GM19397 (cell line): ENCODE measurements around the gene SCPEP1.
"Not testable (repeated sequence)": the region's sequence is repeated elsewhere in the genome, so short reads cannot be mapped to it uniquely, and the experiment has no call there.

Experiments
- ATAC-seq: cut with Tn5 transposase; IDR thresholded peaks from one replicate; pipeline ENCODE4 v1.9.1; 2021; ENCODE audit warnings: mild to moderate bottlenecking, moderate library complexity; ENCODE audit not compliant: unreplicated experiment

Gene SCPEP1

GRCh38 chr17:56965241-56965640, 12.7 kb upstream of the SCPEP1 start:
- not testable (repeated sequence) for ATAC-seq

- not testable (repeated sequence) for ATAC-seq
Measured at GRCh38 chr17:56965681-56966080, 12.2 kb upstream of the SCPEP1 start.

- no peak for ATAC-seq
Measured at GRCh38 chr17:56966338-56966737, 11.6 kb upstream of the SCPEP1 start.

- no peak for ATAC-seq
Measured at GRCh38 chr17:56970974-56971373, 7.0 kb upstream of the SCPEP1 start.

- no peak for ATAC-seq
Measured at GRCh38 chr17:56972111-56972730, 5.7 kb upstream of the SCPEP1 start.

- ATAC-seq = no peak
Measured at GRCh38 chr17:56973520-56973919, 4.4 kb upstream of the SCPEP1 start.

GRCh38 chr17:56974055-56974454, 3.9 kb upstream of the SCPEP1 start:
- no peak for ATAC-seq

GRCh38 chr17:56975656-56976055, 2.3 kb upstream of the SCPEP1 start:
- no peak for ATAC-seq

GRCh38 chr17:56976941-56977608, 856 bp upstream of the SCPEP1 start:
- no peak for ATAC-seq

- no peak for ATAC-seq
Measured at GRCh38 chr17:56978441-56979090, 635 bp downstream of the SCPEP1 start.

- ATAC-seq = no peak
Measured at GRCh38 chr17:56979091-56979480, 1.2 kb downstream of the SCPEP1 start.

GRCh38 chr17:56980526-56980925, 2.6 kb downstream of the SCPEP1 start:
- not testable (repeated sequence) for ATAC-seq

- ATAC-seq = no peak
Measured at GRCh38 chr17:56982312-56982711, 4.4 kb downstream of the SCPEP1 start.

- ATAC-seq = no peak
Measured at GRCh38 chr17:56983366-56983765, 5.4 kb downstream of the SCPEP1 start.

- ATAC-seq = no peak
Measured at GRCh38 chr17:56985371-56986162, 7.6 kb downstream of the SCPEP1 start.

- no peak for ATAC-seq
Measured at GRCh38 chr17:56987283-56987834, 9.4 kb downstream of the SCPEP1 start.

- ATAC-seq = no peak
Measured at GRCh38 chr17:56988901-56989572, 11.1 kb downstream of the SCPEP1 start.

GRCh38 chr17:56992364-56992763, 14.4 kb downstream of the SCPEP1 start:
- ATAC-seq = no peak

- no peak for ATAC-seq
Measured at GRCh38 chr17:56994009-56994792, 16.3 kb downstream of the SCPEP1 start.

- ATAC-seq = no peak
Measured at GRCh38 chr17:56995766-56996165, 17.8 kb downstream of the SCPEP1 start.
